Stimulated activated CD8-positive, alpha-beta memory T cell treated with anti-CD3 and anti-CD28 coated beads, Interleukin-7, amount 100 ng/mL, for 24 hours (primary cell): ENCODE results near the gene P2RX5.
A peak's percentile ranks its signal among the peaks of the same experiment; 100 is the strongest.

Experiments
- DNase-seq: peaks from one replicate; pipeline ENCODE4 v3.0.0-alpha.2; 2020; ENCODE audit warnings: low read depth

The P2RX5 gene

GRCh38 chr17:3681057-3681456 is 14.9 kb downstream of the P2RX5 start:
- no peak for DNase-seq

DNA sequence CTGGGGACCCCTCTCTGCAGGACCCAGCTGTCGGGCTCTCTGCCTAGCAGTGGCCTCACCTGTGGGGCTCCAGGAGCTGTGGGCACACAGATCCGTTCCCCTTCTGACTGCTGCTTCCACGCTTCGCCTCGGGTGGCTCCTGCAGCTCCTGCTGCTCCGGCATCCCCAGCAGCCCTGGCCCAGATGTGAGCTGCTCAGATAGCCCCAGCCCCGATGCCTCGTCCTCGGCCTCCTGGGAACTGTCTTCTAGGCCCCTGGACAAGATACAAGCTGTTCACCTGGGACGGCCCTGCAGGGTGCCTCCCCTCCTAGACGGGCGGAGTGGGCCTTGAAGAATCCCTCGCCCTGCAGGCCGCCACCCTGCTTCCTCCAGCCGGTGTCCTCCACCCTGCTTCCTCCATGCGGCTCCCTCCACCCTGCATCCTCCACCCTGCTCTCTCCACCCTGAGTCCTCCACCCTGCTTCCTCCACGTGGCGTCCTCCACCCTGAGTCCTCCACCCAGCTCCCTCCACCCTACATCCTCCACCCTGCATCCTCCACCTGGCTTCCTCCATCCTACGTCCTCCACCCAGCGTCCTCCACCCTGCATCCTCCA is 16.3 kb downstream of the P2RX5 start:
- no peak for DNase-seq

- DNase-seq, result no peak
Observed at GRCh38 chr17:3678821-3679530, 17.0 kb downstream of the P2RX5 start.

- no peak for DNase-seq
Observed at GRCh38 chr17:3678095-3678820, 17.7 kb downstream of the P2RX5 start.

DNA sequence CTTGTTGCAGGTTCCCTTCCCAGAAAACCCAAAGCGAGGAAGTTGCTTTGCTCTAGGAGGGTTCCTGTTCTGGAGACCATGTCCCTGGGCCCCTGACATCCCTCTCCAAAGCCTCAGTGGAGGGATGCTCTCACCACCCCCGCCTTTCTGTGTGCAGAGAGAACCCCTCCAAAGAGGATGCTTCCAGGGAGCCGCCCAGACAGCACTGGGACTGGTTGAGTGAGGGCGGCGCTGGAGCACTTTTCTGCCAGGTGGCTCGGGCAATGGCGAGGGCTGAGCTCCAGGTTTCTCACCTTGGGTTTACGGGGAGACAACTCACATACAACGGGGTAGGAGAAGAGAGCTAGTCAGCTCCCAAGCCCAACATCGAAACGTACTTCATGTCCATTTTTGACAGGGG is 20.1 kb downstream of the P2RX5 start:
- DNase-seq, result no peak

DNA sequence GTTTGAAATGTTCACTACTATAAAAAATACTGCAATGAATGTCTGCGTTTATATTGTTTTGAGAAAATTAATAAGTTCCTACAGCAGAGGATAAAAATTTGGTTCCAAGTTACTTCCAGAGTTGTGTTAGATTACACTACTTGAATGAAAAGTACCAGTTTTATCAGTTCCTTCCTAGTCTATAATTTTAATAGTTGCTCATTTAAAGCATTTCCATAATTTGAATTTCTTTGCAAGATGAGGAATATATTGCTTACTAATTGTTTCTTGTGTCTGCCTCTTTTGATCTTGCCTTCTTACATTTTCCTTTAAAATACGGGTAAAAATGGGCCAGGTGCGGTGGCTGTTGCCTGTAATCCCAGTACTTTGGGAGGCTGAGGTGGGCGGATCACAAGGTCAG is 23.4 kb downstream of the P2RX5 start:
- no peak for DNase-seq

- no peak for DNase-seq
Observed at GRCh38 chr17:3669548-3669947, 26.4 kb downstream of the P2RX5 start.

- DNase-seq, result no peak
Observed at GRCh38 chr17:3669085-3669347, 26.9 kb downstream of the P2RX5 start.

GRCh38 chr17:3668279-3669084 is 27.5 kb downstream of the P2RX5 start, which contains the start of the genes EMC6 and TAX1BP3:
EMC6 (plus strand) TSS chr17:3668812; CDS start chr17:3669147, 335 bp downstream.
TAX1BP3 (minus strand) TSS chr17:3668578; CDS start chr17:3668526, 52 bp downstream.
- peak; percentile 96 for DNase-seq

- DNase-seq, result no peak
Observed at GRCh38 chr17:3667366-3668278, 28.3 kb downstream of the P2RX5 start.

DNA sequence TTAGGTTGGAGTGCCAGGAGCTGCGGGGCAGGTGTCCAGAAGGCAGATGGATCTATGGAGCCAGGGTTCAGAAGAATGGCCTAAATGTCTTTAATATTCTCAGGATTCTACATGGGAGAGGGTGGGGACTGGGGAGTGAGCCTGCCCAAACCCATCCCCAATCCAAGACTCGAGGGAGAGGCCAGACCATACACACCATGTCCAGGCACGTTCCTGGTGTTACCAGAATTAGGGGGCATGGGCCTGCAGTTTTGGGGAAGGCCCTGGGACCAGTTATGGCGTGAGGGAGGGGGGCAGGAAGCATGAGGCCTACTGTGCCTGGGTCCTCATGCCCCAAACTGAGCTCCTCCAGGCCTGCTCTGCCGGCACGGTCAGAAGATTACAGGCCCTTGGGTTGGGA is 29.4 kb downstream of the P2RX5 start:
- no peak for DNase-seq

DNA sequence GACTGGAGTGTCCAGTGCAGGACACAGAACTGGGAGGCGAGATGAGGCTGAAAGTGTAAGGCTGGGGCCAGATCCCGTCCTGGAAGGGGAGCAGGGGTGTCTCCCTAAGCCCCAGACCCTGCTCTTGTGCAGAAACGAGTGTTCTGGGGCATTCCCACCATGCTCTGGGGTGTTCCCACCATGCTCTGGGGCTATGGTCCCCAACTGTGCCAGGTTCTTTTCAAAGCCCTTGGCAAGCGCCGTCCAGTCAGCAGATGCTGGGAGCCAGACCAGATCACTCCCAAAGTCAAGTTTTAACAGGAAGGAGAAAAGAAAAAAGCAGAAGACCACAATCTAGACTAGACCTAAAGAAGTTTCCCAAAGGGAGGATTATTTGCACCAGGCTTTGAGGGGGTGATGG is 30.1 kb downstream of the P2RX5 start:
- no peak for DNase-seq

- DNase-seq, result no peak
Observed at GRCh38 chr17:3663102-3664011, 32.6 kb downstream of the P2RX5 start.

GRCh38 chr17:3660311-3660891 is 35.6 kb downstream of the P2RX5 start:
- DNase-seq, result no peak

- no peak for DNase-seq
Observed at GRCh38 chr17:3659541-3660111, 36.3 kb downstream of the P2RX5 start.

DNA sequence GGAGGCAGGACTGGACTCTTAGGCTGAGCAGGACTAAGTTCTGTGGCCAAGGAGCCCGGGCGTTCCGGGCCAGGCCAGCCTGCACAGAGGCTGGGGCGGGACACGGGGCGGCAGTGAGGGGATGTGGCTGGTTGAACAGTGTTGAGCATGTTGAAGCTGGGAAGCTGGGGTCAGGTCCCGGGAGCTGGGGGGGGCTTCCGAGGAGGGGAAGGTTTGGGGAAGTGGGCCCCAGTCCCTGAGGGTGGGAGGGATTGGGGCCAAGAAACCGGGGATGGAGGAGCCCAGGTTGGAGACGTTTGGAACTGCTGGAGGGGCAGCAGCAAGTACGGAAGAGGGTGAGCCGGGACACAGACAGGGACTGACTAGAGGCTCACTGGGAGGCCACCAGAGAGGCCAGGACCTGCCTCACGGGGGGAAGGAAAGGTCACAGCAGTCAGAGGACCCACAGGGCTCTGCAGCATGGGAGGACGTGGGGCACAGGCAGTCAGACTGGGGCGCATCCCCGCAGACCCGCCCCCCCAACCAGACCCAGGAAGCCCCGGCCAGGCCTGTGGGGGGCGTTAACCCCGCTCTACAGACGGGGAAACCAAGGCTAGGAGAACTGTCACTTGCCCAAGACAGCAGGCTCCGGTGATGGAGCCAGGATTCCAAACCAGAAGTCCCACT is 37.0 kb downstream of the P2RX5 start:
- no peak for DNase-seq

DNA sequence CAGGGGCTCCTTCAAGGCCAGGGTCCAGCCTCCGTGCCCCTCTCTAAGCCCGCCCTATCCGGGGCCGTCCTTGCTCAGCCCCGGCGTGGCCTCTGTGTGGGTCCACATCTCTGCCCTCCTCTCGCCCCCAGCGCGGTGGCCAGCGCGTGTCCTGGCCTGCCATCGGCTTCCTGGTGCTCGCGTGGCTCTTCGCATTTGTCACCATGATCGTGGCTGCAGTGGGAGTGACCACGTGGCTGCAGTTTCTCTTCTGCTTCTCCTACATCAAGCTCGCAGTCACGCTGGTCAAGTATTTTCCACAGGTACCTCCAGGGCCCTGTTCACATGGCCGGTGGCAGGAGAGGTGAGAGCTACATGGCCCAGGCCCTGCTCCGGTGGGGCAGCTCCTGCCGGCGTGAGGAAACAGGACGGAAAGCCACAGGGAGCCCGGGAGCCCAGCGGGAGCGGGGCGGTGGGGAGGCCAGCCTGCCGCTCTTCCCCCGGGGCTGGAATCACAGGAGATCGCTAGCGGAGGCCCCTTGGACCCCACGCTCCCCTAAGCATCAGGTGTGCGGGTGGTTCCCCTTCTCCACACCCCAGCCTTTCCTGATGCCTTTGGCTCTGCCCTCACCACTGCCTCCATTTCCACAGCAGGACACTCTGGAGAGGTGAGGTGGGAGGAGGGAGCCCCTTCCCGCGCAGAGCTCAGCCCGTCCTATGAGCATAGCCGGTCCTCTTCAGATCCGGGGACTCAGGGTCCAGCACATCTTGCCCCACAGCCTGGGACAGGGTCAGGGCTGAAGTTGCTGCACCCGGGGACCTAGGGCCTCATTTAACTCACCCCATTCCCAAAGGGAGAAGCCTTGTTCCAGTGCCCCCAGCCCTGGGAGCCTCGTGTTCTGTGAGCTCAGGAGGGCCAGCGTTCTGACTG is 37.8 kb downstream of the P2RX5 start:
- DNase-seq, result no peak

- DNase-seq, result no peak
Observed at GRCh38 chr17:3657588-3657869, 38.4 kb downstream of the P2RX5 start.
